Gastrocnemius medialis (tissue), 4 donors: ENCODE measurements around the gene CDKL4.

Experiments used
- CTCF ChIP-seq, 5 experiments: fragments of 450-650 bp in 3 of 5; fragments of 200-600 bp in 2 of 5; sonication (generic) in 2 of 5; IDR thresholded peaks in 4 of 5; conservative IDR thresholded peaks in 1 of 5; 1 replicate in 4 of 5; 2 replicates in 1 of 5; pipeline ENCODE4 v1.5.1; 2016 to 2019; ENCODE audit warnings: antibody characterized with exemption in 5 of 5, mild to moderate bottlenecking in 3 of 5, moderate library complexity in 3 of 5
- POLR2A ChIP-seq, 2 donors: fragments of 450-650 bp; IDR thresholded peaks; one replicate each; pipeline ENCODE4 v1.6.1; 2017; ENCODE audit warnings: antibody characterized with exemption in 2 of 2, mild to moderate bottlenecking in 2 of 2, moderate library complexity in 2 of 2

GRCh38 chr2:39210846-39211245 is 32.9 kb downstream of the CDKL4 start:
- no peak for TF ChIP-seq CTCF (IDR thresholded peaks at IDR 0.05 in 4 of 5, conservative IDR thresholded peaks at IDR 0.05 in 1 of 5)
- TF ChIP-seq POLR2A (IDR thresholded peaks at IDR 0.05): no peak
